Measurements from ENCODE around the gene ABHD10.

The ABHD10 gene

DNA sequence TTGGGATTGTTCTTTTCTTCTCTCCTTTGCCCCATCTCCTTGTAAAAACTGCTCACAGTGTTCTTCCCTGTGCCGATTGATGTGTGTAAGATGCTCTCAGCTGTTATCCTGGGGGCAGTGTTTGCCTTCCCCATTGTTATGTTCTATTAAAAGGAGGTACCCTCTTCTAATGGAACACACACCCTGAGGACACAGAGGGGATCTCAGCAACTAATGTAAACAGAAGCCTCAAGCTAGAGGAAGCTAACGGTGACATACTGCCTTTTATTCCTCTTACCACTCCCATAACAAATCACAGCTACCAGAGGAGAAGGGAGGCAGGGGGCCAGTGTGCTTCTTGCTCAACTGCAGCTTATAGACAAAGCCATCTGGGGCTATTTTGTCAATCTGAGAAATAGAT is 22.1 kb downstream of the ABHD10 start:
- DNase-seq (ENCODE audit: low read depth, low spot score) = no peak

DNA sequence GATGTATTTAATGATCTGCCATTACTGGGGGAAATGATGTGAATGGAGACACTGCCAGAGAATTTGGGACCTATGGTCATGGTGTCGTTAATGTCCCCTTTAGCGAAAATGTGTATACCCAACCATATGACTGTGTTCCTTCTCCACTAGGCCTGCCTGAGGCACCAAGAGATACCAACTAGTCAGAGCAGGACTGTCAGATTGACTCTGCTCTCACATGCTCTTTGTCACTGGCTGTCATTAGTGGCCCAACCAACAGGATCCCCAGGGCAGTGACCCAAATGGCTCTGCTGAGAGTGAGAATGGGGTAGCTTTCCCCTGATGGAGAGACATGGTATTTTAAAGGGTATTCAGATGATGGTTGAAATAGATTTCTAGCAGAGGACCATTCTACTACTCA is 22.7 kb downstream of the ABHD10 start:
- no peak for DNase-seq (ENCODE audit: low read depth, low spot score)

GRCh38 chr3:112002096-112002971 is 23.5 kb downstream of the ABHD10 start:
- DNase-seq (ENCODE audit: low read depth, low spot score) = peak; percentile 6

DNA sequence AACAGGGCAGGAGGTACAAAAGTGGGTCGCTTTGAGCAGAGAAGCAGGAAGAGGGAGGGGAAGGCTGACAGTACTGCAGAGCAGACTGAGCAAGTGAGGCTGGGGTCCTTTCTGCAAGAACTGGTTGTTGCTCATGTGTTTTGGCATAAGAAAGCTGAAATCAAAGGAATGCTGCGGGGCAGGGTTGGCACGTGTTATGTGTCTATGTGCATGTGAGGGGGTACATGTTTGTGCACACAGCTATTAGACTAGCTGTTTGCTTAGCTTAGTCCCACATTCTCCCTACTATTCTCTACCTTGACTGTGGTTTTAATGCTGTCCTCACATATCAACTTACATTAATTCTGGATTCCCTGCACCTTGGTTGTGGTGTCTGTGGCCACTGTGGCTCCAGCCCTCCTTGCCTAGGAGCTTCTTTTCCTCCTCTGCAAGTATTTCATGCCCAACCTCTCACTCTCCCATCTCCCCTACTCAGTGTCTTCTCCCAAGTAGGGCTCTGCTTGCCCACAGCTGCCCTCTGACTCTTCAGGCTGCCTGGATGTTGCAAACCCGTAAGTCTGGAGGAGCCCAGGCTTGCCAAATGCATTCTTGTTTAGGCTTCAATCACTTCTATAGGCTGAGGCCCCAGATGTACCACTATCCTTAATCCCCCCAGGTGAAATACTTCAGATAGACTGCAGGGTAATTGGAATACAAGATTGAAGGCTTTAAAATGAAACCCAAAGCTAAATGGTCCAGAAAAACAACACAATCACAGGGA is 24.7 kb downstream of the ABHD10 start:
- no peak for DNase-seq (ENCODE audit: low read depth, low spot score)

GRCh38 chr3:112004187-112004586 is 25.4 kb downstream of the ABHD10 start:
- DNase-seq (ENCODE audit: low read depth, low spot score) = no peak

DNA sequence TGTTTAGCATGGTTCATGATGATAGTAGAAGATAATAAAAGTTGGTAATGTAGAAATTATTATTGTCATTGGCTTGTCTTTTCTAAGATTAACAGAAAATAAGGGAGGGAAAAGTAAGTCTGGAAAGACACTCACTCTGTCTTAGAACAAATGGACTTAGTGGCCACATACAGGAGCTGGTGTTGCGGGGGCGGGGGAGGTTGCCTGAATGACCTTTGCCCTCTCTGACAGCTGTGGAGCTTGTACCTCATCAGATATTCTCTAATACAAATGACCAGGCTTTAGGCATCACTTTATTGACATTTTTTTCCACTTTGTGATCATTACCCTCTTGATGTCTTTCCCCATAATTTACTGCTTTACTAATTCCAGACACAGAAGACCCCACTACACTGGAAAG is 25.8 kb downstream of the ABHD10 start:
- no peak for DNase-seq (ENCODE audit: low read depth, low spot score)

GRCh38 chr3:112005091-112005672 is 26.4 kb downstream of the ABHD10 start:
- no peak for DNase-seq (ENCODE audit: low read depth, low spot score)

DNA sequence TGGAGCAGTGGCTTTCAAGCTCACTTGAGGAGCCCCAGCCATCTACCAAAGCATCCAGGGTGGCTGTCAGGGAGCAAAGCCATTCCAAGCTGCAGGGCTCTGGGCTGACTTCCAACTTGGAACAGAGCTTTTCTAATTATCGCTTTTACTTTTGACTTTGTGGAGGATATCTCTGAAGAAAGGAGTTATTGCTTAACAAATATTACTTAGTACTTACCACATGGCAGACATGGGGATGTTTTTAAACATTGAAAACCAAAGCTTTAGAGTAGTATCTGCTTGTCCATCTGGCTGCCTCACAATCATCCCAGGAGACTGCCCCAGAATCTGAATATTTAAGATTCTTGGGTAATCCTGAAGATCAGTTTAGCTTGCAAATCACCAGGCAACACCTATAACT is 28.8 kb downstream of the ABHD10 start:
- DNase-seq (ENCODE audit: low read depth, low spot score) = no peak

DNA sequence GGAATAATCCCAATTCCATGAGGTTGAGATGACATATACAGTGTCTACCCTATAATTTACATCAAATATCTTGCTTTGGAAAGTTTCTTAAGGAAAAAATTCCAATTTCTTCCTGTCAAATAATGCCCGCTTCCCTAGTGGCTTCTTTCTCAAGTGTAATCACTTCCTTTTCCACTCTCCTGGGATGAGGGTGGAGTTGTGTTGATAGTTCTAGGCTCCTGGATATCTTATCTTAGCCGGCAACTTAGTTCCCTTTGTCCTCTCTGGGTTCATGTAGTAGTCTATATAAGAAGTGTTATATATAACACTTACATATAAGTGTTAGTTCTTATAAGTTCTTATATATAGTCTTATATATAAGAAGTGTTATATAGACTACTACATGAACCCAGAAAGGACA is 30.8 kb downstream of the ABHD10 start:
- no peak for DNase-seq (ENCODE audit: low read depth, low spot score)

DNA sequence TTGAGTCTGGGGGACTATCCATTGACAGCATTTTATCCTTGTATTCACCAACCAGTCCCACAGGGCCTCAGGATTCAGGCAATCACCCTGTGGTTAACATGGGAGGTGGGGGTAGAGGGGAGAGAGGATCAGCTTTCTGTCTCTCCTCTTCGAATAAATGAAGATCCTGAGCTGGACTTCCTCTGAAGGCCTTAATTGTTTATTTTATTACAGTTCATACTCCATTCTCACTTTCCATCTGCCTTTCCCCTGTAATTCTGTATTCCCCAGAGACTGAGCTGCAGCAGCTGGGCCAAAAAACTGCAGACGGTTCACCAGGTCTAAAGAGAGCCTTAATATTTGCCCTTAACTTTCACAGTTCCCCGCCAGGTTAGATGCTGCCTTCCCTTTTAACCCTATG is 31.8 kb downstream of the ABHD10 start:
- DNase-seq (ENCODE audit: low read depth, low spot score) = no peak

GRCh38 chr3:112011376-112011940 is 32.6 kb downstream of the ABHD10 start:
- no peak for DNase-seq (ENCODE audit: low read depth, low spot score)

- DNase-seq (ENCODE audit: low read depth, low spot score) = no peak
Observed at GRCh38 chr3:112012205-112012992, 33.6 kb downstream of the ABHD10 start.

DNA sequence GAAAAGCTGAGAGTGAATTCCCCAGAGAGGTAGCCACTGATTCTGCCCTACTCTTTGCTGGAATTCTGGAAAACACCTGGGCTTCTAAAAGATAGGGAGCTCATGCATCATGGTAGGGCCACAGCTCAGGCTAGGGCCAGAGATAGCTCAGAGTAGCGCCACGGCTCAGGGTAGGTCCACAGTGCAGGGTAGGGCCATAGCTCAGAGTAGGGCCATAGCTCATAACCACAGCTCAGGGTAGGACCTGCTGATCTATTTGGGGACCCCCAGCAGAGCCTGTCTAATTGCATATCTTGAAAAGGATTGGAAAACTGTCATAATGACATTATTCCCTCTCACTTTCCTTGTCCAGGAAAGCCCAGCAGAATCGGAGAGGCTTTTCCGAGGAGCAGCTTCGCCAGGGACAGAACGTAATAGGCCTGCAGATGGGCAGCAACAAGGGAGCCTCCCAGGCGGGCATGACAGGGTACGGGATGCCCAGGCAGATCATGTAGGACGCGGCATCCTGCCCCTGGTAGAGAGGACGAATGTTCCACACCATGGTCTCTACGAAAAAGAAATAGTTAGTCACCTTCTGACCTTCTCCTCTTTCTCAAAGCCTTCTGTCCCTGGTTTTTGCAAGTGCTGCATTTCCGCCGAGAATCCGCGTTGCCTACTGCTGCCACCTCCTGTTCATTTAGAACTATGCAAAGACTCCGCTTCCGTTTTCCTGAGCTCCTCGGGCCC is 34.4 kb downstream of the ABHD10 start:
- DNase-seq (ENCODE audit: low read depth, low spot score) = peak; percentile 26

DNA sequence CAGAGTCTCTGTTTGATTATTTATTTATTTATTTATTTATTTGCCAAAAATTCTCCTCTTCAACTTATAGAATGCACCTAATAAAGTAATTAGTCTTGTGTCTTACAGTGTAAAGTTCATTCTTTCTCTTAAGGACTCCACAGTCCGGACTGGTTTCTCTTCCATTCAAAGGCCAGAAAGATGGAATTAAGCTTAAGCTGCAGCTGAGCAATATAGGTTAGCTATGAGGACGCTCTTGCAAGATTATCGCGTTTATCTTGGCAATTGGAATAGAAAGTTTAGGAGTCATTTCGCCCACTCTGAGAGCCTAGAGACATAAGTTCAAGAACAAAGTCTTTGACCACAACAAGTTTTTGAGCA is 34.9 kb downstream of the ABHD10 start:
- DNase-seq (ENCODE audit: low read depth, low spot score) = no peak

DNA sequence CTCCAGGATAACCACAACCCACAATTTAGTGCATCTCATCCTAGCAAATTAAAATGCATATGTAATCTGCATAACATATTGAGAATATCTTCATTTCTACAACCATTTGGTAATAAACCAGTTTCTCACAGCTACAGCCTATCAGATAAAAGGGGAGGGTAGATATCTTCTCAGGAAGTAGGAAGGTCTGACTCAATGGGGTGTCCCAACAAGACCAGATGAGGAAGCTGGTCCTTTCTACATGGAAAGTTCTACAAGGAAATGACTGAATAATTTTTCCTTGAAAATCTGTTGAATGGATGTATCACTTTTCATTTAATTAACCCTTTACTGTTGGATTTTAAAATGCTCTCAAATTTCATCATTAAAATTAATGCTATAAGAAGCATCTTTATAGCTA is 38.3 kb downstream of the ABHD10 start:
- DNase-seq (ENCODE audit: low read depth, low spot score) = no peak

GRCh38 chr3:112018712-112019111 is 39.9 kb downstream of the ABHD10 start:
- DNase-seq (ENCODE audit: low read depth, low spot score) = no peak

GRCh38 chr3:112019716-112020115 is 40.9 kb downstream of the ABHD10 start:
- no peak for DNase-seq (ENCODE audit: low read depth, low spot score)

DNA sequence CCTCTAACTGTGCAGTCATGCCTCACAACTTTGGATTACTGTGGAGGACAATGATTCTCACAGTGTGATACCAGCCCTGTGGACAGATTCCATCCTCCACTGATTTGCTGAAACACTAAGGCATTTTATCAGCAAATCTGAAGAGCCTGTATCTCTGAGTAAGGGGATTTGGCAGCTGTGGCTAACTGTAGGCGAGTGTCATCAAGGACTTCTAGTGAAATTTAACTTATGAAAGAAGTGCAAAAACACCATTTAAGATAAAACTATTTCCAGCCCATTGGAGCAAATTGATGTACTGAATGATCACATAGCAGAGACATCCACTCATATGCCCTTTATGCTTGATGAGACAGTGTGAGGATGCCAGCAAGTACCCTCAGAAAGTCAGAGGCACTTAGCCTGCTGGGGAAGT is 41.9 kb downstream of the ABHD10 start:
- no peak for DNase-seq (ENCODE audit: low read depth, low spot score)

DNA sequence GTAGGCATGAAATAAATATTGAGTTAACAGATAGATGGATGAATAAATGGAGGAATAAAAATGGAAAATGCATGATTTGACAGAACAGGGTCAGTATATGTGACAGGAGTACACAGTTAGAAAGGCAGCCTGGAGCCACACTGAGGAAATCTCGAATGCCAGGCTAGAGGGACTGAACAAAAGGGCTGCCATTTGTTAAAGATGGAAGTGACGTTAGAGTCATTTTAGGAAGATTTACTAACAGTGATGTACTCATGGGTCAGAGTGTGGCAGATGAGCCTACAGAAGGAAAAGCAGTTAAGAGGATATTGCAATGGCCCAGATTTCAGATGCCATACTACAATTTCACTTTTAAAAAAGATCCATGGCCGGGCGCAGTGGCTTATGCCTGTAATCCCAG is 48.3 kb downstream of the ABHD10 start:
- no peak for DNase-seq (ENCODE audit: low read depth, low spot score)

- no peak for DNase-seq (ENCODE audit: low read depth, low spot score)
Observed at GRCh38 chr3:112027826-112028225, 49.0 kb downstream of the ABHD10 start.

DNA sequence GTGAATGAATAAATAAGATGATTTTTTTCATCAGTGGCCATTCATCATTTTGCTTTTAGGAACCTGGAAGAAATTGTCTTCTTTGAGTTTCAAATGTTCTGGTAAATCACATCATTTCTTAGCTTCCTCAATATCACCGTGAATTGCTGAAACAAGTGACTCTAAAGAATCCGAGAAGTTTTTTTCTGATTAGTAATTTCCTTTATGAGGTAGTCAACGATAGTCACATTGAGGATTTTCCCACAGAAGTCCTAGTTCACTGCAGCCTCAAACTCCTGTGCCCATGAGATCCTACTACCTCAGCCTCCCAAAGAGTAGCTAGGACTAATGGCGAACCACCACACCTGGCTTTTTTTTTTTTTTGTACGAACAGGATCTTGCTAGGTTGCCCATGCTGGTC is 52.1 kb downstream of the ABHD10 start:
- no peak for DNase-seq (ENCODE audit: low read depth, low spot score)
